GM10266 (cell line): Measurements from ENCODE around the gene AMMECR1.

Experiments used
- DNase-seq: peaks from one replicate; pipeline ENCODE4 v3.0.0; 2012; ENCODE audit errors: extremely low spot score
- TF ChIP-seq, protein P1 (sequence below): IDR thresholded peaks from 2 replicates; pipeline ENCODE4 v1.5.1; 2012; ENCODE audit warnings: mild to moderate bottlenecking, low read depth; ENCODE audit not compliant: control insufficient read depth, insufficient read depth; ENCODE audit errors: missing control alignments

The AMMECR1 gene

GRCh38 chrX:110320381-110320987 is 2.6 kb upstream of the AMMECR1 start:
- TF ChIP-seq, protein P1, sequence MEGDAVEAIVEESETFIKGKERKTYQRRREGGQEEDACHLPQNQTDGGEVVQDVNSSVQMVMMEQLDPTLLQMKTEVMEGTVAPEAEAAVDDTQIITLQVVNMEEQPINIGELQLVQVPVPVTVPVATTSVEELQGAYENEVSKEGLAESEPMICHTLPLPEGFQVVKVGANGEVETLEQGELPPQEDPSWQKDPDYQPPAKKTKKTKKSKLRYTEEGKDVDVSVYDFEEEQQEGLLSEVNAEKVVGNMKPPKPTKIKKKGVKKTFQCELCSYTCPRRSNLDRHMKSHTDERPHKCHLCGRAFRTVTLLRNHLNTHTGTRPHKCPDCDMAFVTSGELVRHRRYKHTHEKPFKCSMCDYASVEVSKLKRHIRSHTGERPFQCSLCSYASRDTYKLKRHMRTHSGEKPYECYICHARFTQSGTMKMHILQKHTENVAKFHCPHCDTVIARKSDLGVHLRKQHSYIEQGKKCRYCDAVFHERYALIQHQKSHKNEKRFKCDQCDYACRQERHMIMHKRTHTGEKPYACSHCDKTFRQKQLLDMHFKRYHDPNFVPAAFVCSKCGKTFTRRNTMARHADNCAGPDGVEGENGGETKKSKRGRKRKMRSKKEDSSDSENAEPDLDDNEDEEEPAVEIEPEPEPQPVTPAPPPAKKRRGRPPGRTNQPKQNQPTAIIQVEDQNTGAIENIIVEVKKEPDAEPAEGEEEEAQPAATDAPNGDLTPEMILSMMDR = no peak
- DNase-seq = no peak

GRCh38 chrX:110318664-110318968 is 731 bp upstream of the AMMECR1 start:
- peak; percentile 8 for DNase-seq
- TF ChIP-seq, protein P1 = no peak

GRCh38 chrX:110317061-110317819 is 645 bp downstream of the AMMECR1 start:
- TF ChIP-seq, protein P1 = no peak
- DNase-seq = peak; percentile 12

DNA sequence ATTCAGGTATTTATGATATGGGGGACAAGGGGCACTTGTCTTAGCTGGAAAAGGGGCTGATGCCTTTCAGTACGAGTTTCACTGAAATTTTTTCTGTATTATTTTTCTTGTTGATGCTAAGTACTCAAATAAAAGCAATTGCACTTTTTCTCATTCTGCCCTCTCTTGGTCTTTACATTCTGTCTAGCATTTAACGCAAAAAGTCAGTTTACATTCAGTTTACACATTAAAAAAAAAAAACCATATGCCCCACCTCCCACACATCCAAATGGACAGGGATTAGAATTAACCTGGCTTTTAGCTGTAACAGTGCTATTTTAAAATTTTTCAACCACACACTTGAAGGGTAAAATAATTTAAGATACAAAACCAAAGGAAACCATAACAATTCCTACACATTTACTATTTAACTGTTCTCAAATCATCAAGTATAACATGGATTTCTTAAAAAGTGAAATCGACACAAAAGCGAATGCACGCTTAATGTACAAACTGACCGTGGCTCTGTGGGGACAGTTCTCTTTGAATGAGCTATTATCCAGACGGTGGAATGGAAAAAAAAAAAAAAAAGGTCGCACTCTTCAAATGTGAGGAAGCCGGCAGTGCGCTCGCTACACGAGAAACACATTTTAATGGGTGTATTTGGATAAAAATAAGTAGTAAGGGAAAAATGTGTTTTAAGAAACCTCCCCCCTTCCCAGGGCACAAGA is 1.4 kb downstream of the AMMECR1 start:
- no peak for DNase-seq
- TF ChIP-seq, protein P1 = no peak

DNA sequence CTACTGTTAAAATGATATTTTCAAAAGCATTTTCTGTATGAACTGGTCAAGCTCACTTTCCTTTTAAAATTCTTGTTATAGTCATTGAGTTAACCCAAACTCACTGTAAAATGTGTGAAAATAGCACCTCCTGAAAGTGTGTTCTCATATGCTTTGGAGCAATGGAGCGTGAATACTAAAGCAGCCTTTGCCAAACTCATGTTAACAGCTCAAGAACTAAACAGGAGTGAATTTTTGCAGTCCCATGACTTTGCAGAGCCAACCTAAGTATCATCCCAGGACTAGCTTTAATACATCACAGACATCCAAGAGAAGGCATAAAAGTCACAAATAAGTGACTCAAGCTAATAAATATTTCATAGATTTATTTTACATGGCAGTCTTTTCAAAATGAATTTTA is 2.3 kb downstream of the AMMECR1 start:
- TF ChIP-seq, protein P1 = no peak
- DNase-seq = peak; percentile 18

GRCh38 chrX:110311437-110312230 is 6.3 kb downstream of the AMMECR1 start:
- TF ChIP-seq, protein P1 = no peak
- DNase-seq = no peak

DNA sequence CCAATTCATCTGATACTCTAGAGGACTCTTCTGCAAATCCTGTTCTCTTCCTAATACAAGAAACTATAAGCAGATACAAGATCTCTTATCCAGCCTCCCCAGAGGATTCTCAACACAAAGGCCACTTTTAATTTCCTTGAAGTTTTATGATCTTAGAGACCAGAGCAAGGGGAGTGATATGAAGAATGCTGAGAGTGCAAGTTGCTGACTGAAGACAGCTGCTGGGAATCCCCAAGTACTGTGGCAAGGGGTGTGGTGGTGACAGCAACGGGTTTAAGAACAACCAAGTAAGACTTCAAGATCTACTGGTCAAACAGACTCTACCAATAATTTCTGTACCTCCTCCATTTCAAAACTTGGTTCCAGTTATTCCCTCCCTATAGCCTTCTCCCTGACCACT is 7.0 kb downstream of the AMMECR1 start:
- TF ChIP-seq, protein P1 = no peak
- peak; percentile 35 for DNase-seq
